Nephron progenitor cell (in vitro differentiated cells): ENCODE data around the gene DNAJC17.

ENCODE experiments used
- DNase-seq: peaks from one replicate; pipeline ENCODE4 v3.0.0; 2021
- H3K27ac Mint-ChIP-seq: 2 replicates; pipeline ENCODE4 v1.8.0; 2021; ENCODE audit warnings: mild to moderate bottlenecking, moderate library complexity, mixed read lengths
- H3K27me3 Mint-ChIP-seq: 2 replicates; pipeline ENCODE4 v1.8.0; 2021; ENCODE audit warnings: mild to moderate bottlenecking, low read depth, mixed read lengths; ENCODE audit not compliant: poor library complexity
- H3K36me3 Mint-ChIP-seq: 2 replicates; pipeline ENCODE4 v1.8.0; 2021; ENCODE audit warnings: low read depth, mixed read lengths
- H3K4me1 Mint-ChIP-seq: 2 replicates; pipeline ENCODE4 v1.8.0; 2021; ENCODE audit warnings: mixed read lengths
- H3K4me3 Mint-ChIP-seq: 2 replicates; pipeline ENCODE4 v1.8.0; 2021; ENCODE audit warnings: mild to moderate bottlenecking, moderate library complexity, mixed read lengths
- H3K9me3 Mint-ChIP-seq: 2 replicates; pipeline ENCODE4 v1.8.0; 2021; ENCODE audit warnings: mild to moderate bottlenecking, moderate library complexity, mixed read lengths
- CTCF ChIP-seq: fragments of 200-600 bp; sonication (generic); IDR thresholded peaks from 2 replicates; pipeline ENCODE4 v1.5.0; 2021; ENCODE audit warnings: antibody characterized with exemption

The DNAJC17 gene

GRCh38 chr15:40770147-40770721, 37.0 kb downstream of the DNAJC17 start:
- TF ChIP-seq CTCF: no peak
- Mint-ChIP-seq H3K27ac (peak overlapping the region; percentile 81), H3K4me3 (no peak overlapping the region), H3K4me1 (peaks cover 30% of the 10 kb centered on the region), H3K27me3 (no peaks in the 10 kb centered on the region), H3K9me3 (no peaks in the 10 kb centered on the region), H3K36me3 (peaks cover 8% of the 10 kb centered on the region)
- no peak for DNase-seq

- no peak for DNase-seq
- H3K4me1 Mint-ChIP-seq: peaks cover 37% of the 10 kb centered on the region
- no peaks in the 10 kb centered on the region for H3K27me3 Mint-ChIP-seq
- peaks cover 3% of the 10 kb centered on the region for H3K36me3 Mint-ChIP-seq
- TF ChIP-seq CTCF: no peak
- no peak within 1 kb of the TSS for H3K4me3 Mint-ChIP-seq
- no peaks in the 10 kb centered on the region for H3K9me3 Mint-ChIP-seq
- peak within 1 kb of the TSS; percentile 81 for H3K27ac Mint-ChIP-seq
These were observed 37.8 kb downstream of the DNAJC17 start, which contains the start of gene C15orf62 for GRCh38 chr15:40769274-40770146. C15orf62 (plus strand) TSS chr15:40769980; CDS start chr15:40770496, 516 bp downstream.

- no peak for DNase-seq
- H3K4me1 Mint-ChIP-seq: peaks cover 40% of the 10 kb centered on the region
These were observed 38.6 kb downstream of the DNAJC17 start for GRCh38 chr15:40768521-40769273.

GRCh38 chr15:40767838-40768500, 39.3 kb downstream of the DNAJC17 start:
- H3K4me1 Mint-ChIP-seq: peaks cover 47% of the 10 kb centered on the region
- no peak overlapping the region for H3K27ac Mint-ChIP-seq
- H3K27me3 Mint-ChIP-seq: no peaks in the 10 kb centered on the region
- no peak for DNase-seq
- no peak for TF ChIP-seq CTCF
- no peak overlapping the region for H3K4me3 Mint-ChIP-seq
- no peaks in the 10 kb centered on the region for H3K9me3 Mint-ChIP-seq
- no peaks in the 10 kb centered on the region for H3K36me3 Mint-ChIP-seq

More at GRCh38 chr15:40768521-40769273, 38.6 kb downstream of the DNAJC17 start:
- no peaks in the 10 kb centered on the region for H3K36me3 Mint-ChIP-seq
- H3K9me3 Mint-ChIP-seq: no peaks in the 10 kb centered on the region
- TF ChIP-seq CTCF: no peak
- no peaks in the 10 kb centered on the region for H3K27me3 Mint-ChIP-seq
- H3K27ac Mint-ChIP-seq: no peak overlapping the region
- no peak overlapping the region for H3K4me3 Mint-ChIP-seq

- no peaks in the 10 kb centered on the region for H3K9me3 Mint-ChIP-seq
- H3K4me3 Mint-ChIP-seq: no peak overlapping the region
- no peaks in the 10 kb centered on the region for H3K36me3 Mint-ChIP-seq
- H3K27me3 Mint-ChIP-seq: peaks cover 5% of the 10 kb centered on the region
- TF ChIP-seq CTCF: no peak
- peaks cover 54% of the 10 kb centered on the region for H3K4me1 Mint-ChIP-seq
- no peak overlapping the region for H3K27ac Mint-ChIP-seq
- DNase-seq: no peak
These were observed 40.1 kb downstream of the DNAJC17 start for GRCh38 chr15:40766906-40767837.
